Stimulated activated CD8-positive, alpha-beta memory T cell treated with anti-CD3 and anti-CD28 coated beads, Interleukin-15, amount 100 ng/mL, for 48 hours (primary cell): ENCODE measurements around the gene LPCAT4.
A peak's percentile ranks its signal among the peaks of the same experiment; 100 is the strongest.
"Not testable (repeated sequence)": the region's sequence is repeated elsewhere in the genome, so short reads cannot be mapped to it uniquely, and the experiment has no call there.

Experiments
- DNase-seq, 2 donors: peaks; one replicate each; pipeline ENCODE4 v3.0.0-alpha.2; 2020; ENCODE audit warnings: low read depth in 2 of 2

LPCAT4 gene

DNA sequence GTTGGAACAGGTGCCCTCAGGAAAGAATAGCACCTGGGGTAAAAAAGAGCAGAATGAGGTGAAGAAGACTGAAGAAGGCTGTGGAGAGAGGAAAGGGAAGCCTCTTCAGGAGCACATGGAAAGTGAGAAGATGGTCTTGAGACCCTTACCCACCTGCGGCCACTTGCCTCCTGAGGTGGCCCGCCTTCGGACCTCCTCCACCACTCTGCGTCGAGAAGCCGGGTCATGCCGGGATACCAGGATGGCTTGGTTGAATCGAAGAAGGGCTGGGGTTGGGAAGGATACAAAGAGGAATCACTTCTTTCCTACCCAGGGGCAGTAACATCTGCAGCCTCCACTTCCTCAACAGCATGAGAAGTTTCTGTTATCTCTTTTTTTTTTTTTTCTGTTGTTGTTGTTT lies 3.0 kb downstream of the LPCAT4 start:
- no peak for DNase-seq

DNA sequence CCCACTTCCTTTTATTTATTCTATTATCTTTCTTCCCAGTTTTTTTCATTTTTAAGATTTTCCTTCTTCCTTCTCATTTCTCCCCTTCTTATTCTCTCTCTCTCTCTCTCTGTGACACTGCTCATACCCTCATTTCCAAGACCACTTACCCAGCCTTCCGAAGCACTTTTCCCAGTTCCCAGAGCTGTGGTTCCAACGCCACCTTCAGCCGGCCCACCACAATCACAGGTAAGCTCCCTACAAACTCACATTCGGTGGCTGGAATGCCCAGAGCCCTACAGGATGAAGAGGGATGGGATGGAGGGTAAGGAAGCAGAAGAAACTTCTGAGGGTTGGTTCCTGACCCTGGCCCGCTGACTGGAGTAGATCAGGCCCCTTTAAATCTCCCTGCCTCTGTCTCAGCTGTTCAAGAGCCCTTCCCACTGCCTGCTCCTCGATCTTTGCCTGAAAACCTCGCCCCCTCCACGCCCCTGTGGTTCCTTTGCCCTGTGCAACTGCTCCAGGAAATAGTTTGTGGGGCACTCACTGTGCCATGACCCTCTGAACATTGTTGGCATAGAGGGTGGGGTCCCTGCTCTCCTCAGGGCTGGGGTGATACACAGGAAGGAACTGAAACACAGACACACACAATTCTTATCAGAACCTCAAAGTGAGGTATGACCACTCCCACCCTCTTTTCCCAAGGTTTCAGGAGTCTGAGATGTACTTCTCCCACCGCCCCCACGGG lies 4.8 kb downstream of the LPCAT4 start:
- no peak for DNase-seq

DNA sequence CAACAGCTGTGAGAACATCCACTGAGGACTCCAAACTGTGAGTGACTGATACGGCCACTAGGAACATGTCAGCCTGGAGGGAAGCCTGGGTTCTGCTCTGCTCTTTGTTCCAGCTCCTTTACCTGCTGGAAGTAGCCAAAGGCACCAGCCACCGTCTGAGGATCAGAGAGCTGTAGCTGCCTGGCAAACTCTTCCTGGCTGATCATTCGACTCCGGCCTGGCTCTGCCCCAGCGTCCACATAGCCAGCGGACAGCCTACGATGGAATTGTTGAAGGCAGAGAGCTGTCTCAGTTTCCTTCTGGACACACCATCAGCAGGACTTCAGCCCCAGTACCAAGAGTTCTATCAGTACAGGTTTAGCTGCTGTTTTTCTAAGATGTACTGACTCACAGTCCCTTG lies 5.7 kb downstream of the LPCAT4 start:
- no peak for DNase-seq

DNA sequence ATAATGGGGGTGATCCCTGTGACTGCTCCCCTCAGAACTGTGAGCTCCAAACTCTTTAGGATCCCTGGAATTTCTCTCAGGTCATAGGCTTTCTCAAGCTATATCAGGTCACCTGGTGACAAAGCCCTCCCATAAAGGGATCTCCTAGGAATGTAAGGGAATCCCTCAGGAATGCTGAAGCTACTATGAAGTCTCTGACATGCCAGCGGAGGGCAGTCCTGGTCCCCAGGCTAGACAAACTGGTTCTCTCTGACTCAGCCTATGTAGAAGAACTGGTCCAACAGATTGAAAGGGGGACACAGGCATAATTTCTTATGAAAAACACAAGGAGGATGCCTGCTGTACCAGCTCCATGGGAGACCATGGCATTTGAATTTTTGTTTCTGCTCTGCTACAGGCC lies 6.7 kb downstream of the LPCAT4 start:
- no peak for DNase-seq

DNA sequence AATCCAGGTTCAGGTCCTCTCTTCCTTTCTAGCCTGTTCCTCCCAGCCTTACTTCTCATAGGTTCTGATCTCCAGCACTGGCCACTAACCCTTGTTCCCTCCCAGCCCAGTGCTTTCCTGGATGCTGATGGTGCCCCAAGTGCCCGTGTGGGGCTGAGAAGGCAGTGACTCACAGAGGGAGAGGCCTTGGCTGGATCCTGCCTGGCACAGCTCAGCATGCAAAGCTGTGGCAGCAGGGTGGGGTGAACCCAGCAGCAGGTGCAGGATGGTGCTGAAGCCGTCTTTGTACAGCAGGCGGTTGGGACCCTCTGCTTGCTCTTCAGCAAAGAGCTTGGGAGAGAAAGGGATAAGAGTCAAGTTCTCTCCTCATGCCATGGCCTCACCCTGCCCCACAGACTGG lies 7.6 kb downstream of the LPCAT4 start:
- DNase-seq = no peak

DNA sequence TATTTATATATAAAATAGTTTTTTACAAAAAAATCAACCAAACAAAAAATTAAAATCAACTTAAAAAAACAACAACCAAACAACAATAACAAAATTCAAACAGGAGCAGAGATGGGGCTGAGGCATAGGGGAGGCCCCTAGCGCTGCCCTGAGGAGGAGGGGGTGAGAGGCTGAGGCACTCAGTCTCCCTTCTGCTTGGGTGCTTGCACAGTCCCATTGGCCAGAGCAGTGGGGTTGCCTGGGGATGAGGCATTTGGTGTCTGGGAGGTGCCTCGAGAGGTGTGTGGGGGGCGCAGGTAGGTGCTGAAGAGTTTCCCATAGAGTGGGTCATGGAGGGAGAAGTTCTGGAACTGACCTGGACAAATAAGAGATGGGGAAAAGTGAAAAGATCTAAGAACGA lies 8.0 kb downstream of the LPCAT4 start:
- no peak for DNase-seq

DNA sequence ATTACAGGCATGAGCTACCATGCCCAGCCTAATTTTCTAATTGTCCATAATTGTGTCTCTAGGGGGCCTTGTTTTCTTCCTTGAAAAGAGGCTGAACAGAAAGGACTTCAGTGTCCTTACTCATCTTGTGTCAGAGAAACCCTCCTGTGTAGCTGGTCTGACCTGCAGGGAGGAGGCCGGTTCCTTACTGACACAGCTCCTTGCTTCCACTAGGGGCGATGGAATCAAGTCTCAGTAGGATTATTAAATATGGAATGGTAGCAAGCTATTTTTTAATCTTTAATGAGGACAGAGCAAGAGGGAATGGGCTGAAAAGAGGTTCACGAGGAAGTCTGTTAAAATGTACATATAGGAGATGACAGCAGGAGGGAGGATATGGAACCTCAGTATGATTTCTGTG lies 8.6 kb downstream of the LPCAT4 start:
- DNase-seq = no peak

DNA sequence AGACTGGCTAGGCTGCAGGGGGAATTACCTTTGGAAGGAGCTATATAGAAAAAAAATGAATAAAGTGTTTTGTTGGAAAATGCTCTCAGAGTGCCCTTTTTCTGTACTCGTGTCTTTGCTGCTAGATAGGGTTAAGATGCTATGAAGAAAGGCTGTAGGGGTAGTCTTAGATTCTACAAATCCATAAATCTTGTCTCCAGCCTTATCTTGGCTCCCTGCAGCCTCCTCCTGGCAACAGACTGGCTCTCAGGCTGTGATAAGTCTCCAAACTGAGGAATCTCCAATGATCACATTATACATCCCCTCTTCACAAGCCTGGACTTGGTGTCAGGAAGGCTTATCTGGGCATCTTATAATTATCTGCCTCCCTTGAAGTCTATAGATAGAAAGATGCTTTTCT lies 9.3 kb downstream of the LPCAT4 start:
- DNase-seq = no peak

DNA sequence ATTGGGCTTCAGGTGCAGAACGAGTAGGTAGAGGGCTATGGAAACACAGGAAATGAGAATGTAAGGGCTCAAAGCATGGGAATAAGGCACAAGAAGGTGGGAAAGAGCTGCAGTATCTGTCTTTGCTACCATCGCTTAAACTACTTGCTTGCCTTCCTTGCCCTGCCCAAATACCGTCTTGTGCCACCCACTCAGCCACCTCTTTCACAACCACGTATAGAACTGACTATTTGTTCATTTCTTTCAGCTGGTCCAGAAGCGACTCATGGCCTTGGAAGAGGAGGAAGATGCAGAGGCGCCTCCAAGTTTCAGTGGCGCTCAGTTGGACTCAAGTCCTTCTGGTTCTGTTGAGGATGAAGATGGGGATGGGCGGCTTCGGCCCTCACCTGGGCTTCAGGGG lies 11.8 kb downstream of the LPCAT4 start:
- no peak for DNase-seq

DNA sequence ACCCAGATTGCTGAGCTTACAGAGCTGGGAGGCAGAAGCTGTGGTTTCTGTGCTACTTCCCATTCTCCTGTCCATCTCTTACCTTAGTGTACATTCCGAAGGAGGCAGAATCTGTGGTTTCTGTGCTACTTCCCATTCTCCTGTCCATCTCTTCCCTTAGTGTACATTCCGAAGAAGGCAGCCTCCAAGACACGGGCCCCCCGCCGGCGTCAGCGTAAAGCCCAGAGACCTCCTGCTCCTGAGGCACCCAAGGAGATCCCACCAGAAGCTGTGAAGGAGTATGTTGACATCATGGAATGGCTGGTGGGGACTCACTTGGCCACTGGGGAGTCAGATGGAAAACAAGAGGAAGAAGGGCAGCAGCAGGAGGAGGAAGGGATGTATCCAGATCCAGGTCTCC lies 12.7 kb downstream of the LPCAT4 start:
- no peak for DNase-seq

DNA sequence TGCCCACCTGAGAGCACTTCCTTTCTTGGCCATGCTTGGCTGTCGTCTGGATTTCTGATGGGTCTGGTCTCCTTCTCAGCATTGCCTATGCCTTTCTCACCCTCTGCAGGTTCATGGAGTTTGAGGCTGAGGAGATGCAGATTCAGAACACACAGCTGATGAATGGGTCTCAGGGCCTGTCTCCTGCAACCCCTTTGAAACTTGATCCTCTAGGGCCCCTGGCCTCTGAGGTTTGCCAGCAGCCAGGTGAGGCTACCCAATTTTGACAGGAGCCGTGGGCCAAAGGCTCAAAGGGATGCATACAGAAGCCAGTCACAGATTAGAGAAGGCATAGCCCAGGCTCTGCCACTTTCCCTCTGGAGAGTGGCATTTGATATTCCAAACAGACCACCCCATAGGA lies 13.4 kb downstream of the LPCAT4 start:
- no peak for DNase-seq

DNA sequence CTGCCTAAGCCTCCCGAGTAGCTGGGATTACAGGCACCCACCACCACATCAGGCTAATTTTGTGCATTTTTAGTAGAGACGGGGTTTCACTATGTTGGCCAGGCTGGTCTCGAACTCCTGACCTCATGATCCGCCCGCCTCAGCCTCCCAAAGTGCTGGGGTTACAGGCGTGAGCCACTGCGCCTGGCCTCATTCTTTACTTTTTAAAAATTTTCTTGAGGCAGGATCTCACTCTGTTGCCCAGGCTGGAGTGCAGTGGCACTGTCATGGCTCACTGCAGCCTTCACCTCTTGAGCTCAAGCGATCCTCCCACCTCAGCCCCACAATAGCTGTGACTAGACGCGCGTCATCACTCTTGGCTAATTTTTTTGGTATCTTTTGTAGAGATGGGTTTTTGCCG lies 14.0 kb downstream of the LPCAT4 start:
- not testable (repeated sequence) for DNase-seq

DNA sequence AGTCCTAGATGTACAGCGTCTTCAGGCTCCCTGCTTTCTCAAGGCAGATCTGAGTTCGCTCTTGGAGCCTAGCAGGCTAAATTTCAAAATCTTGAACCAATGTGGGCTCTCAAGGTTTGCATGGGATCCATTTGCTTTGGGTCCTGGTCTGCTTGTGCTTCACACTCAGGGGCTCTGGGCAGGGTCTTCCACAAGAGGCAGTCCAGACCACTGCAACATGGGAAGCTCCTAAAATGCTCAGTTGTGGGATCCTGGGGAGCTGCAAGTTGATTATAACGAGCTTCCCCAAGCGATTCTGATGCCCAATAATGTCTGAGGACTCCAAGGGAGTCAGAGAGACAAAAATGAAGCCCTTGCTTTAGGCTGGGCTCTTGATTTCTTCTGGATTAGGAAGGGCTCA lies 17.2 kb downstream of the LPCAT4 start:
- DNase-seq = no peak

DNA sequence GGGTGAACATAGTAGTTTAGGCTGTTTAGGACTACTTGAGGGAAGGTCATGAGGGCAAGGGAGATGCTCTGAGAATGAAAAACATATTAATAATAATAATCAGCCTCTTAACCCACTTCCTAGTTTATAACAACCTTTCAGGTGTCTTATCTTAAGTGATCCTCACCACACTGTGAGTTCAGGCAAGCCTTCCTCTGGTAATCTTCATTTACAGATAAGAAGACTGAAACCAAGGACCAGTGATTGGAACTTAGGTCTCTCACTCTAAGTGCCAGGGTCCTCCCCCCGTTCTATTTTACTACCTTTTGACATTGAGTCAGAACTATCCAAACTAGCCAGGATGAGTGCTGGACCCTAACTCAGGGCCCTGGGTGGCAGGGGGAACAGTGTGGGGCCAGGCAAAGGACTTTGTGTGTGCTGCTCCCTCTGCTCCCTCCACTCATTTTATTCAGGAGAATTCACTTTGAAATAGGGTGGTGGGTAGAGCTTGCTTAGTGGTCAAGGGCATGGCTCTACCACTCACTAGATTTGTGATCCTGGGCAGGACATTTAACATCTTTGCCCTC lies 18.2 kb downstream of the LPCAT4 start:
- DNase-seq = no peak

DNA sequence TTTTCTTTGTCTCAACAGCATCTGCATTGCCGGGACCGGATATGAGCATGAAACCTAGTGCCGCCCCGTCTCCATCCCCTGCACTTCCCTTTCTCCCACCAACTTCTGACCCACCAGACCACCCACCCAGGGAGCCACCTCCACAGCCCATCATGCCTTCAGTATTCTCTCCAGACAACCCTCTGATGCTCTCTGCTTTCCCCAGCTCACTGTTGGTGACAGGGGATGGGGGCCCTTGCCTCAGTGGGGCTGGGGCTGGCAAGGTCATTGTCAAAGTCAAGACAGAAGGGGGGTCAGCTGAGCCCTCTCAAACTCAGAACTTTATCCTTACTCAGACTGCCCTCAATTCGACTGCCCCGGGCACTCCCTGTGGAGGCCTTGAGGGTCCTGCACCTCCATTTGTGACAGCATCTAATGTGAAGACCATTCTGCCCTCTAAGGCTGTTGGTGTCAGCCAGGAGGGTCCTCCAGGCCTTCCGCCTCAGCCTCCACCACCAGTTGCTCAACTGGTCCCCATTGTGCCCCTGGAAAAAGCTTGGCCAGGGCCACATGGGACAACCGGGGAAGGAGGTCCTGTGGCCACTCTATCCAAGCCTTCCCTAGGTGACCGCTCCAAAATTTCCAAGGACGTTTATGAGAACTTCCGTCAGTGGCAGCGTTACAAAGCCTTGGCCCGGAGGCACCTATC lies 18.9 kb downstream of the LPCAT4 start:
- DNase-seq = no peak

DNA sequence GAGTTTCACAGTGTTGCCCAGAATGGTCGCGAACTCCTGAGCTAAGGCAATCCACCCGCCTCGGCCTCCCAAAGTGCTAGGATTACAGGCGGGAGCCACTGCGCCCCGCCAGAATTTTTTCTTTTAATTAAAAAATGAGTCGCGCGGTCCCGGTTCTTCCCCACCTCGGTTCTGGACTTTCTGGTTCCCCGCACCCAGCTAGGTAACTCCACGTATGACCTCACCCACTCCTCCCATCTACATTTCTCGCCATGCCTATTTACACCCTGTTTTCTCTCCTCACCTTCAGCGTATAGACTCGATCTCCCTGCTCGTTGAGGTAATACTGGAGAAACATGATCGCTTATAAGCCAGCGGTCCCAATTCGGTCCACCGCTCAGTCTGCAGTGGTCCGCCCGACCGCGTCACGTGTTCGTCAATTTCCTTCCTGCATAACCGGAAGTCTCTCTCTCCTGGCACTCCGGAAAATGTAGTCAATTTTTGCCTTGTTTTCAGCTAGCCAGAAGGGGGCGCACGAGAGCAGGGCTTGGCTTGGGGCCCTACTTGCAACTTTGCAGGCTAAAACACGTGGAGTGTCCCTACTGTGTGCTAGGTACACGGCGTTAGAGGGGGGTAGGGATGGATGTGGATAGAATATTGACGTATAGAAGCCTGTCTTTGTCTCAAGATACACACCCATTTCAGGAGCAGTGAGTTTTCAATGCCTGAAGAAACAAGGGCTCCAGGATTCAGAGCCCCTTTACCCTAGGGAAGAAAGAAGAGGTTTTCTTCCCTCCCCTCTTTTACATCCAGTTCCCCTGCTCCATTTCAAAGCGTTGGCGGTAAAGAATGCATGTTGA lies 24.0 kb downstream of the LPCAT4 start, which contains the start of the genes NOP10 and NUTM1:
NOP10 (minus strand) TSS at position 400 of the 839 bp plus-strand sequence; CDS start at position 337, 63 bp downstream.
NUTM1 (plus strand) TSS at position 579 of the 839 bp plus-strand sequence. CDS start 382 bp downstream, outside the sequence.
- DNase-seq = peak; percentile 85 to 88

DNA sequence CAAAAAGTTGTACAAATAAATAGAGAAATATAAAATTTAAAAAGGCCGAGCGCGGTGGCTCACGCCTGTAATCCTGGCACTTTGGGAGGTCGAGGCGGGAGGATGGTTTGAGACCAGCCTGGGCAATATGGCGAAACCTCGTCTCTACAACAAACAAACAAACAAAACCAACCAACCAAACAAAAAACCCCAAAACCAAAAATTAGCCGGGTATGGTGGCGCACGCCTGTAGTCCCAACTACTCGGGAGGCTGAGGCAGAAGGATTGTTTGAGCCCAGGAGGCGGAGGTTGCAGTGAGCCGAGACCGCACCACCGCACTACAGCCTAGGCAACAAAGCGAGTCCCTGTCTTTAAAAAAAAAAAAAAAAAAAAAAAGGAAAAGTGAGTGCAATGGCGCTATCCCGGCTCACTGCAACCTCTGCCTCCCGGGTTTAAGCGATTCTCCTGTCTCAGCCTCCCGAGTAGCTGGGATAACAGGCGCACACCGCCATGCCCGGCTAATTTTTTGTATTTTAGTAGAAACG lies 24.7 kb downstream of the LPCAT4 start:
- not testable (repeated sequence) for DNase-seq

DNA sequence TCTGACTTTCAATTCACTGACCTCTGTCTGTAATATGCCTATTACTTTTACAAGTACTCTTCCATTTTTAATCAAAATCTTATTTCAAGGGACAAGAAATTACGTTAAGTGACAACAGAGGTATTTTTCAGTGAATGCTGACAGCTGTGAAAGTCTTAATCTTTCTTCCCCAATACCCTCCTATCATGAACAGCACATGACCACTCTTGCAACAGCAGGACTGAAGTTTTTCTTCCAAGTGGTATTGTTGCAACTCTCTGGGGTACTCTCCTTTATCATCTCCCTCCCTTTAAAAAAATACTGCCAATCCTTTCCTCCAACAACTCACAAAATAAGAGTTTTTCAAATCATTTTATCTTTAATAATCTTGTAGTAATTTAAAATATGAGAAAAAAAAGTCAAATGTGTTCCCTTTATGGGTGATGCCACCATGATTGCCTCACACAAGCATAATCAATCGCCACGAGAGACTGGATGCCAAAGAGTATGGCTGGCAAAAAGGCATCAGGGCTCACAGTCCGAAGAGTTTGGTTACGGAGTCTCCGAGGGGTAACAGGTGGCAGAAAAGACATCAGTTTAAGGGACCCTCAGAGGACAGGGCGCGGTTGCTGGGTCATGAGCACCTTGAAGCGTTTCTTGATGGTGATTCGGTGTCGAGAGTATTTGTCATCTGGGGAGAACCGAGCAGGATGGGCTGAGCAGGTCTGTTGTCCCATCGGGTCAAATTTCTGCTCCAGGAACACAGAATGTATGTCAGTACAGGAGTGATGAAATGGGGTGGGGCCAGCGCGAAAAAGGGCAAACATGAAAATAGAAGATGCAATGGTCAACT lies 25.4 kb downstream of the LPCAT4 start:
- no peak for DNase-seq

DNA sequence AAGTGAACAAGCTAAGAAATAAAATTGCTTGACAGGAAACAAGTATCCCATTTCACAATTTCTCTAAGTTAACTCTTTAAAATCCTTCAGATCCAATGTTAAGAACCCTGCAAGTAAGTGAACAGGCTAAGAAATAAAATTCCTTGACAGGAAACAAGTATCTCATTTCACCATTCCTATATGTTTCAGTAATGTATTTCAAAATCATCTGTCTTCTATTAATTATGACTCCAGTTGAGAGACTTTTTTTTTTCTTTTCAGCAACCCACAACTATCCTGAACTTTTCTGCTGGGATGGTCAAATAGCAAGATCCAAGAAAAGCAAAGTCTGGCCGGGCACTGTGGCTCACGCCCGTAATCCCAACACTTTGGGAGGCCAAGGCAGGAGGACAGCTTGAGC lies 27.1 kb downstream of the LPCAT4 start:
- DNase-seq = no peak

DNA sequence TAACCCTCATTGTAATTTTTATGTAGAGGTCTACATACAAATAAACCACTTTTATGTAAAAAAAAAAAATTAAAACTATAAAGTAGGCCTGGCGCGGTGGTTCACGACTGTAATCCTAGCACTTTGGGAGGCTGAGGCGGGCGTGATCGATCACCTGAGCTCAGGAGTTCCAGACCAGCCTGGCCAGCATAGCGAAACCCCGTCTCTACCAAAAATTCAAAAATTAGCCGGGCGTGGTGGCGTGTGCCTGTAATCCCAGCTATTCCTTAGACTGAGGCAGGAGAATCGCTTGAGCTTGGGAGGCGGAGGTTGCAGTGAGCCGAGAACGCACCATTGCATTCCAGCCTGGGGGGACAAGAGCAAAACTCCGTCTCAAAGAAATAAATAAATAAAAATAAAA lies 28.6 kb downstream of the LPCAT4 start:
- no peak for DNase-seq
